ENCODE results near the gene UCN2.

Gene UCN2

DNA sequence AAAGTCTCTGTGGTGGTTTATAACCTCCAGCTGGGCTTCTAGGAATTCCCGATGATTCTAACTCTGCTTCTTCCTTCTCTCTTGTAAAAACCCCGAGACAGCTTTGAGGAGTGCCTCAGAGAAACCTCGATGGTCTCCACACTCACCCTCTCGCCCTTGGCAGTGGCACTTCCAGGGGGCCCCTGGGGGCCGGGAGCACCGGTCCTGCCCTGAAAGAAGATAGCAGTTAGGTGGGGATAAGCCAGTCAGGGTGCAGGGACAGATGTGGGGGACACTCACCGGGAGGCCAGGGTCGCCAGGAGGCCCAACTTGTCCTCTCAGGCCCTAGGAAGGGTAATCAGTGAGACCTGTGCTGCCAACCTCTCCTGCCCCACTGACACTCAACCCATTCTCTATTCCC lies 21.8 kb upstream of the UCN2 start:
- Histone ChIP-seq H3F3A (ENCODE audit: low read depth) (no peaks in the 10 kb centered on the region), H3K4me2 (ENCODE audit: low read depth, low read length, poor library complexity, severe bottlenecking) (no peak overlapping the region), H3K36me3 (ENCODE audit: insufficient read depth, low read length) (no peaks in the 10 kb centered on the region), H3K9me3 (ENCODE audit: insufficient read depth, low read depth, low read length) (no peaks in the 10 kb centered on the region), H3K9ac (ENCODE audit: low read depth, low read length, poor library complexity, severe bottlenecking) (no peak overlapping the region), H3K9me2 (replicated peaks; ENCODE audit: low read depth, low read length) (no peaks in the 10 kb centered on the region), H3K79me2 (ENCODE audit: insufficient read depth, low read length) (no peaks in the 10 kb centered on the region), H2AFZ (ENCODE audit: low read length) (no peak overlapping the region), H3K27me3 (ENCODE audit: insufficient read depth, low read length, poor library complexity, severe bottlenecking) (no peaks in the 10 kb centered on the region), H4K20me1 (ENCODE audit: insufficient read depth, low read length, poor library complexity, severe bottlenecking) (no peaks in the 10 kb centered on the region), H3K4me1 (ENCODE audit: insufficient read depth, low read length, poor library complexity, severe bottlenecking) (no peaks in the 10 kb centered on the region), H3K4me3 (ENCODE audit: low read length, poor library complexity, severe bottlenecking) (no peak overlapping the region)
- TF ChIP-seq, protein P1, sequence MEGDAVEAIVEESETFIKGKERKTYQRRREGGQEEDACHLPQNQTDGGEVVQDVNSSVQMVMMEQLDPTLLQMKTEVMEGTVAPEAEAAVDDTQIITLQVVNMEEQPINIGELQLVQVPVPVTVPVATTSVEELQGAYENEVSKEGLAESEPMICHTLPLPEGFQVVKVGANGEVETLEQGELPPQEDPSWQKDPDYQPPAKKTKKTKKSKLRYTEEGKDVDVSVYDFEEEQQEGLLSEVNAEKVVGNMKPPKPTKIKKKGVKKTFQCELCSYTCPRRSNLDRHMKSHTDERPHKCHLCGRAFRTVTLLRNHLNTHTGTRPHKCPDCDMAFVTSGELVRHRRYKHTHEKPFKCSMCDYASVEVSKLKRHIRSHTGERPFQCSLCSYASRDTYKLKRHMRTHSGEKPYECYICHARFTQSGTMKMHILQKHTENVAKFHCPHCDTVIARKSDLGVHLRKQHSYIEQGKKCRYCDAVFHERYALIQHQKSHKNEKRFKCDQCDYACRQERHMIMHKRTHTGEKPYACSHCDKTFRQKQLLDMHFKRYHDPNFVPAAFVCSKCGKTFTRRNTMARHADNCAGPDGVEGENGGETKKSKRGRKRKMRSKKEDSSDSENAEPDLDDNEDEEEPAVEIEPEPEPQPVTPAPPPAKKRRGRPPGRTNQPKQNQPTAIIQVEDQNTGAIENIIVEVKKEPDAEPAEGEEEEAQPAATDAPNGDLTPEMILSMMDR (conservative IDR thresholded peaks at IDR 0.05; ENCODE audit: low read length), result no peak
- no peak for TF ChIP-seq EZH2phosphoT487 (IDR thresholded peaks at IDR 0.05; ENCODE audit: borderline replicate concordance)

DNA sequence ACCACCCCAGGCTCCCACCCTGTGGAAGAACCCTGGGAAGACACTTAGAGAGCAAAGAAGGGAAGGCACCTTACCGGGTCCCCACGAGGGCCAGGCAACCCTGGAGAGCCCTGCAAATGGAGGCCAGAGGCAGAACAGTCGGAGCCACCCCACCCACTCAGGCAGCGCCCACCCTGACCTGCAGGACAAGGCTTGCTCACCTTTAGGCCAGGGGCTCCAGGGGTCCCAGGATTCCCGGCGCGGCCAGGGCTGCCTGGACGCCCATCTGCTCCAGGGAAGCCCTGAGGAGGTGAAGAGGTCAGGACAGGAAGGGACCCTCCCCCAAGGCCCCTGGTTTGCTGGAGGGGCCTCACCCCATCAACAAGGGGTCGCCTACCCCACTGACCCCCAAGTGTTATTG lies 21.3 kb upstream of the UCN2 start:
- H3K9me2 ChIP-seq (replicated peaks; ENCODE audit: low read depth, low read length), result no peaks in the 10 kb centered on the region
- H3K36me3 ChIP-seq (ENCODE audit: insufficient read depth, low read length), result no peaks in the 10 kb centered on the region
- no peaks in the 10 kb centered on the region for H4K20me1 ChIP-seq (ENCODE audit: insufficient read depth, low read length, poor library complexity, severe bottlenecking)
- H3K27me3 ChIP-seq (ENCODE audit: insufficient read depth, low read length, poor library complexity, severe bottlenecking), result no peaks in the 10 kb centered on the region
- no peaks in the 10 kb centered on the region for H3F3A ChIP-seq (ENCODE audit: low read depth)
- H3K79me2 ChIP-seq (ENCODE audit: insufficient read depth, low read length), result no peaks in the 10 kb centered on the region
- H3K4me3 ChIP-seq (ENCODE audit: low read length, poor library complexity, severe bottlenecking), result no peak overlapping the region
- no peak for TF ChIP-seq EZH2phosphoT487 (IDR thresholded peaks at IDR 0.05; ENCODE audit: borderline replicate concordance)
- TF ChIP-seq, protein P1 (conservative IDR thresholded peaks at IDR 0.05; ENCODE audit: low read length), result no peak
- H3K4me2 ChIP-seq (ENCODE audit: low read depth, low read length, poor library complexity, severe bottlenecking), result no peak overlapping the region
- H3K9ac ChIP-seq (ENCODE audit: low read depth, low read length, poor library complexity, severe bottlenecking), result no peak overlapping the region
- no peaks in the 10 kb centered on the region for H3K9me3 ChIP-seq (ENCODE audit: insufficient read depth, low read depth, low read length)
- no peak overlapping the region for H2AFZ ChIP-seq (ENCODE audit: low read length)
- no peaks in the 10 kb centered on the region for H3K4me1 ChIP-seq (ENCODE audit: insufficient read depth, low read length, poor library complexity, severe bottlenecking)

DNA sequence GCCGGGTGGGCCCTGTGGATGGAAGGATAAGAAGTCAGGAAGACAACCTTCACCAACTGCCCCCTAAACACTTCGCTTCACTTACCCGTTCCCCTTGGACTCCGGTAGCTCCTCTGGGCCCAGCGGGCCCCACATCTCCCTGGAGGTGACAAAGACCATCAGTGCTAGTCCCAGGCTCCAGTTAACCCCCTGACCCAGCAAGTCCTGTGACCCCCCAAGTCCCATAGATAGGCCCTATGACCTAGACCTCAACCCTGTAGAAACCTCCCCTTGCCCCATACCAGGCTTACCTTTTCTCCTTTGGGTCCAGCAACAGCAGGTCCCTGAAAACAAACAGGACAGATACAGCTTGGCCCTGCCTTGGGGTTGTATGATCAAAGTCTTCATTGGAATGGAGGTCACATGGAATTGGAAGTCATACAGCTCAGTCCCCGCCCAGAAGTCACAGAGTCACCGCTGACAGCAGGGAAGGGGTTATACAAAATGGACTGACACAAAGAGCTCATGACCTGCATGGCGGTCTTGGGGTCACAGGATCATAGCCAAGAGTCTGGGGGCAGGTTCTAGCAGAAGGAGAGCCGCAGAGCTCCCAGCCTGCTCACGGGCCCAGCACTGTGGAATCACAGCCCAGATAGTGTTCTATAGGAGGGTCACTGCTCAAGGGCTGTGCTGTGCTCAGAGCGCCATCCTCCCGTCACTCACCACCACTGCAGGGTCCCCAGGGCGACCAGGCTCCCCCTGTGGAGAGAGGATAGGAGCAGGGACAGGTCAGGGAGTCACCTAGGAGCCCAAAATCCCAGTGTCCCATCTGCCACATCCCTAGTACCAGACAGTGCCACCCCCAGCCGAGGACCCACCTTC lies 18.3 kb upstream of the UCN2 start:
- no peaks in the 10 kb centered on the region for H4K20me1 ChIP-seq (ENCODE audit: insufficient read depth, low read length, poor library complexity, severe bottlenecking)
- H3K36me3 ChIP-seq (ENCODE audit: insufficient read depth, low read length), result no peaks in the 10 kb centered on the region
- H3K9me2 ChIP-seq (replicated peaks; ENCODE audit: low read depth, low read length), result no peaks in the 10 kb centered on the region
- H2AFZ ChIP-seq (ENCODE audit: low read length), result no peak overlapping the region
- H3K4me1 ChIP-seq (ENCODE audit: insufficient read depth, low read length, poor library complexity, severe bottlenecking), result no peaks in the 10 kb centered on the region
- no peak overlapping the region for H3K9ac ChIP-seq (ENCODE audit: low read depth, low read length, poor library complexity, severe bottlenecking)
- no peak overlapping the region for H3K4me2 ChIP-seq (ENCODE audit: low read depth, low read length, poor library complexity, severe bottlenecking)
- no peaks in the 10 kb centered on the region for H3K79me2 ChIP-seq (ENCODE audit: insufficient read depth, low read length)
- H3F3A ChIP-seq (ENCODE audit: low read depth), result no peaks in the 10 kb centered on the region
- TF ChIP-seq EZH2phosphoT487 (IDR thresholded peaks at IDR 0.05; ENCODE audit: borderline replicate concordance), result no peak
- TF ChIP-seq, protein P1 (conservative IDR thresholded peaks at IDR 0.05; ENCODE audit: low read length), result no peak
- no peak overlapping the region for H3K4me3 ChIP-seq (ENCODE audit: low read length, poor library complexity, severe bottlenecking)
- no peaks in the 10 kb centered on the region for H3K9me3 ChIP-seq (ENCODE audit: insufficient read depth, low read depth, low read length)
- H3K27me3 ChIP-seq (ENCODE audit: insufficient read depth, low read length, poor library complexity, severe bottlenecking), result no peaks in the 10 kb centered on the region
